ENCODE measurements around the gene LRP1. TPM values are rescaled to one million over a fixed set of nuclear protein-coding genes. Genes with fewer than 3 reads are reported as not detected.

LRP1 gene
- total and polyA plus RNA-seq, 2 experiments from 2014 or later, result 26.6 to 145 TPM

DNA sequence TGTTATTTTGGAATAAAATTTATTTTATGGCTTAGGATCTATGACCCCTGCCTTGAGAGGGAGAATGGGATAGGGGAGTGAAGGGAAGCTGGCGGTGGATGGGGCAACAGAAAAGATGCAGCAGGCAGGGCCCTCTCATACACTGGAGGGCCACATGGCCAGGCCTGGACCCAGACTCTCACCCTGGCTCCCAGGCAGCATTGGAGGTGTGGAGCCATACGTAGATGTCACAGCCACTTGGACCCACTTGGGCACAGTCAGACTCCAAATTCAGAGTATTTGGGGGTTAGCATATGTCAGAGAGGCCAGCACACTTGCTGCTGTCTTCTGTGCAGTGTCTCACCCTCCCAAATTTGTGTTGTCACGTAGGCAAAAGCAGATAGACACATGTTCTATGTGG, 32.8 kb upstream of the LRP1 start:
- Mint-ChIP-seq H3K27me3 (ENCODE audit: insufficient read depth, low read depth, poor library complexity) (peaks cover 34% of the 10 kb centered on the region), H3K4me1 (peaks cover 56% of the 10 kb centered on the region), H3K27ac (peak overlapping the region; percentile 95), H3K4me3 (no peak overlapping the region; the same call in 2 of the 3 replicates), H3K36me3 (ENCODE audit: low read depth) (peaks cover 65% of the 10 kb centered on the region), H3K9me3 (no peaks in the 10 kb centered on the region)
- peak overlapping the region; percentile 72; the same call in 1 of the 2 replicates for H3K27ac ChIP-seq (ENCODE audit: low read depth)
- DNase-seq (ENCODE audit: low spot score) (no peak), ATAC-seq (no peak)
- H3K36me3 ChIP-seq (ENCODE audit: insufficient read depth), result no peaks in the 10 kb centered on the region
- no peaks in the 10 kb centered on the region; the same call in 1 of the 2 replicates for H4K20me1 ChIP-seq (replicated peaks; ENCODE audit: insufficient read depth)
- H2AFZ ChIP-seq, result no peak overlapping the region
- H3K9me2 ChIP-seq (ENCODE audit: insufficient read depth), result no peaks in the 10 kb centered on the region
- no peaks in the 10 kb centered on the region for H3K27me3 ChIP-seq (ENCODE audit: insufficient read depth)
- peaks cover 10% of the 10 kb centered on the region; the same call in 1 of the 2 replicates for H3F3A ChIP-seq (replicated peaks; ENCODE audit: low read depth)
- H3K4me1 ChIP-seq (ENCODE audit: insufficient read depth), result peaks cover 27% of the 10 kb centered on the region
- TF ChIP-seq EZH2 (IDR thresholded peaks at IDR 0.05; ENCODE audit: low read depth, unreplicated experiment) (no peak), POLR2AphosphoS5 (IDR thresholded peaks at IDR 0.05; ENCODE audit: low read depth) (no peak), CREB1 (CRISPR knock-in tag; IDR thresholded peaks at IDR 0.05; ENCODE audit: low read depth) (no peak)
- TF ChIP-seq, protein P1, sequence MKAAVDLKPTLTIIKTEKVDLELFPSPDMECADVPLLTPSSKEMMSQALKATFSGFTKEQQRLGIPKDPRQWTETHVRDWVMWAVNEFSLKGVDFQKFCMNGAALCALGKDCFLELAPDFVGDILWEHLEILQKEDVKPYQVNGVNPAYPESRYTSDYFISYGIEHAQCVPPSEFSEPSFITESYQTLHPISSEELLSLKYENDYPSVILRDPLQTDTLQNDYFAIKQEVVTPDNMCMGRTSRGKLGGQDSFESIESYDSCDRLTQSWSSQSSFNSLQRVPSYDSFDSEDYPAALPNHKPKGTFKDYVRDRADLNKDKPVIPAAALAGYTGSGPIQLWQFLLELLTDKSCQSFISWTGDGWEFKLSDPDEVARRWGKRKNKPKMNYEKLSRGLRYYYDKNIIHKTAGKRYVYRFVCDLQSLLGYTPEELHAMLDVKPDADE (IDR thresholded peaks at IDR 0.05), result no peak
- TF ChIP-seq, protein P2, sequence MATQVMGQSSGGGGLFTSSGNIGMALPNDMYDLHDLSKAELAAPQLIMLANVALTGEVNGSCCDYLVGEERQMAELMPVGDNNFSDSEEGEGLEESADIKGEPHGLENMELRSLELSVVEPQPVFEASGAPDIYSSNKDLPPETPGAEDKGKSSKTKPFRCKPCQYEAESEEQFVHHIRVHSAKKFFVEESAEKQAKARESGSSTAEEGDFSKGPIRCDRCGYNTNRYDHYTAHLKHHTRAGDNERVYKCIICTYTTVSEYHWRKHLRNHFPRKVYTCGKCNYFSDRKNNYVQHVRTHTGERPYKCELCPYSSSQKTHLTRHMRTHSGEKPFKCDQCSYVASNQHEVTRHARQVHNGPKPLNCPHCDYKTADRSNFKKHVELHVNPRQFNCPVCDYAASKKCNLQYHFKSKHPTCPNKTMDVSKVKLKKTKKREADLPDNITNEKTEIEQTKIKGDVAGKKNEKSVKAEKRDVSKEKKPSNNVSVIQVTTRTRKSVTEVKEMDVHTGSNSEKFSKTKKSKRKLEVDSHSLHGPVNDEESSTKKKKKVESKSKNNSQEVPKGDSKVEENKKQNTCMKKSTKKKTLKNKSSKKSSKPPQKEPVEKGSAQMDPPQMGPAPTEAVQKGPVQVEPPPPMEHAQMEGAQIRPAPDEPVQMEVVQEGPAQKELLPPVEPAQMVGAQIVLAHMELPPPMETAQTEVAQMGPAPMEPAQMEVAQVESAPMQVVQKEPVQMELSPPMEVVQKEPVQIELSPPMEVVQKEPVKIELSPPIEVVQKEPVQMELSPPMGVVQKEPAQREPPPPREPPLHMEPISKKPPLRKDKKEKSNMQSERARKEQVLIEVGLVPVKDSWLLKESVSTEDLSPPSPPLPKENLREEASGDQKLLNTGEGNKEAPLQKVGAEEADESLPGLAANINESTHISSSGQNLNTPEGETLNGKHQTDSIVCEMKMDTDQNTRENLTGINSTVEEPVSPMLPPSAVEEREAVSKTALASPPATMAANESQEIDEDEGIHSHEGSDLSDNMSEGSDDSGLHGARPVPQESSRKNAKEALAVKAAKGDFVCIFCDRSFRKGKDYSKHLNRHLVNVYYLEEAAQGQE (IDR thresholded peaks at IDR 0.05; ENCODE audit: unreplicated experiment), result no peak
- TF ChIP-seq, protein P3, sequence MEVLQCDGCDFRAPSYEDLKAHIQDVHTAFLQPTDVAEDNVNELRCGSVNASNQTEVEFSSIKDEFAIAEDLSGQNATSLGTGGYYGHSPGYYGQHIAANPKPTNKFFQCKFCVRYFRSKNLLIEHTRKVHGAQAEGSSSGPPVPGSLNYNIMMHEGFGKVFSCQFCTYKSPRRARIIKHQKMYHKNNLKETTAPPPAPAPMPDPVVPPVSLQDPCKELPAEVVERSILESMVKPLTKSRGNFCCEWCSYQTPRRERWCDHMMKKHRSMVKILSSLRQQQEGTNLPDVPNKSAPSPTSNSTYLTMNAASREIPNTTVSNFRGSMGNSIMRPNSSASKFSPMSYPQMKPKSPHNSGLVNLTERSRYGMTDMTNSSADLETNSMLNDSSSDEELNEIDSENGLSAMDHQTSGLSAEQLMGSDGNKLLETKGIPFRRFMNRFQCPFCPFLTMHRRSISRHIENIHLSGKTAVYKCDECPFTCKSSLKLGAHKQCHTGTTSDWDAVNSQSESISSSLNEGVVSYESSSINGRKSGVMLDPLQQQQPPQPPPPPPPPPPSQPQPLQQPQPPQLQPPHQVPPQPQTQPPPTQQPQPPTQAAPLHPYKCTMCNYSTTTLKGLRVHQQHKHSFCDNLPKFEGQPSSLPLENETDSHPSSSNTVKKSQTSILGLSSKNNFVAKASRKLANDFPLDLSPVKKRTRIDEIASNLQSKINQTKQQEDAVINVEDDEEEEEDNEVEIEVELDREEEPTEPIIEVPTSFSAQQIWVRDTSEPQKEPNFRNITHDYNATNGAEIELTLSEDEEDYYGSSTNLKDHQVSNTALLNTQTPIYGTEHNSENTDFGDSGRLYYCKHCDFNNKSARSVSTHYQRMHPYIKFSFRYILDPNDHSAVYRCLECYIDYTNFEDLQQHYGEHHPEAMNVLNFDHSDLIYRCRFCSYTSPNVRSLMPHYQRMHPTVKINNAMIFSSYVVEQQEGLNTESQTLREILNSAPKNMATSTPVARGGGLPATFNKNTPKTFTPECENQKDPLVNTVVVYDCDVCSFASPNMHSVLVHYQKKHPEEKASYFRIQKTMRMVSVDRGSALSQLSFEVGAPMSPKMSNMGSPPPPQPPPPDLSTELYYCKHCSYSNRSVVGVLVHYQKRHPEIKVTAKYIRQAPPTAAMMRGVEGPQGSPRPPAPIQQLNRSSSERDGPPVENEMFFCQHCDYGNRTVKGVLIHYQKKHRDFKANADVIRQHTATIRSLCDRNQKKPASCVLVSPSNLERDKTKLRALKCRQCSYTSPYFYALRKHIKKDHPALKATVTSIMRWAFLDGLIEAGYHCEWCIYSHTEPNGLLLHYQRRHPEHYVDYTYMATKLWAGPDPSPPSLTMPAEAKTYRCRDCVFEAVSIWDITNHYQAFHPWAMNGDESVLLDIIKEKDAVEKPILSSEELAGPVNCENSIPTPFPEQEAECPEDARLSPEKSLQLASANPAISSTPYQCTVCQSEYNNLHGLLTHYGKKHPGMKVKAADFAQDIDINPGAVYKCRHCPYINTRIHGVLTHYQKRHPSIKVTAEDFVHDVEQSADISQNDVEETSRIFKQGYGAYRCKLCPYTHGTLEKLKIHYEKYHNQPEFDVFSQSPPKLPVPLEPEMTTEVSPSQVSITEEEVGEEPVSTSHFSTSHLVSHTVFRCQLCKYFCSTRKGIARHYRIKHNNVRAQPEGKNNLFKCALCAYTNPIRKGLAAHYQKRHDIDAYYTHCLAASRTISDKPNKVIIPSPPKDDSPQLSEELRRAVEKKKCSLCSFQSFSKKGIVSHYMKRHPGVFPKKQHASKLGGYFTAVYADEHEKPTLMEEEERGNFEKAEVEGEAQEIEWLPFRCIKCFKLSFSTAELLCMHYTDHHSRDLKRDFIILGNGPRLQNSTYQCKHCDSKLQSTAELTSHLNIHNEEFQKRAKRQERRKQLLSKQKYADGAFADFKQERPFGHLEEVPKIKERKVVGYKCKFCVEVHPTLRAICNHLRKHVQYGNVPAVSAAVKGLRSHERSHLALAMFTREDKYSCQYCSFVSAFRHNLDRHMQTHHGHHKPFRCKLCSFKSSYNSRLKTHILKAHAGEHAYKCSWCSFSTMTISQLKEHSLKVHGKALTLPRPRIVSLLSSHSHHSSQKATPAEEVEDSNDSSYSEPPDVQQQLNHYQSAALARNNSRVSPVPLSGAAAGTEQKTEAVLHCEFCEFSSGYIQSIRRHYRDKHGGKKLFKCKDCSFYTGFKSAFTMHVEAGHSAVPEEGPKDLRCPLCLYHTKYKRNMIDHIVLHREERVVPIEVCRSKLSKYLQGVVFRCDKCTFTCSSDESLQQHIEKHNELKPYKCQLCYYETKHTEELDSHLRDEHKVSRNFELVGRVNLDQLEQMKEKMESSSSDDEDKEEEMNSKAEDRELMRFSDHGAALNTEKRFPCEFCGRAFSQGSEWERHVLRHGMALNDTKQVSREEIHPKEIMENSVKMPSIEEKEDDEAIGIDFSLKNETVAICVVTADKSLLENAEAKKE (CRISPR knock-in tag; IDR thresholded peaks at IDR 0.05), result no peak
- H3K79me2 ChIP-seq (replicated peaks; ENCODE audit: insufficient read depth), result peaks cover 3% of the 10 kb centered on the region; the same call in 1 of the 2 replicates
- no peak overlapping the region for H3K4me2 ChIP-seq
- H3K4me3 ChIP-seq, result no peak overlapping the region
